ENCODE measurements around the gene RNASE4. TPM values are rescaled to one million over a fixed set of nuclear protein-coding genes. Genes with fewer than 3 reads are reported as not detected.

Gene RNASE4
- total and polyA plus RNA-seq, 7 donors, result 11.4 to 138 (median 46.3) TPM

GRCh38 chr14:20682127-20682434, 2.3 kb upstream of the RNASE4 start:
- no peaks in the 10 kb centered on the region for H3K27me3 ChIP-seq
- H3K36me3 ChIP-seq, result no peaks in the 10 kb centered on the region
- WGBS, 2 donors, result 1% methylated on average over 11 of the region's 11 CpGs
- intact Hi-C loops (cut with DNase I), result loop anchor here (5.0 to 10.0 kb wide), 4 partner anchors 290 to 793 kb away; partner anchors contain the start of genes PARP2, RAB2B, TOX4 and ZNF219
- H3K4me3 ChIP-seq, result peak overlapping the region; percentile 77 to 93 (median 80)
- H3K4me1 ChIP-seq, result peaks cover 4 to 36% (median 30%) of the 10 kb centered on the region in 4 donors
- no peaks in the 10 kb centered on the region for H3K9me3 ChIP-seq
- no peak for DNase-seq
- peak overlapping the region; percentile 99 to 100 (median 99) for H3K27ac ChIP-seq
- TF ChIP-seq CTCF (IDR thresholded peaks at IDR 0.05) (no peak), POLR2AphosphoS5 (IDR thresholded peaks at IDR 0.05) (no peak), EP300 (IDR thresholded peaks at IDR 0.05) (no peak), POLR2A (IDR thresholded peaks at IDR 0.05) (no peak)

GRCh38 chr14:20682435-20683124, 1.8 kb upstream of the RNASE4 start:
- no peak for TF ChIP-seq EP300 (IDR thresholded peaks at IDR 0.05)
- TF ChIP-seq POLR2AphosphoS5 (IDR thresholded peaks at IDR 0.05), result peak; percentile 98
- peak; percentile 95 for TF ChIP-seq POLR2A (IDR thresholded peaks at IDR 0.05)
- no peak for TF ChIP-seq CTCF (IDR thresholded peaks at IDR 0.05)
- peaks cover 4 to 41% (median 32%) of the 10 kb centered on the region in 4 donors for H3K4me1 ChIP-seq
- H3K36me3 ChIP-seq, result no peaks in the 10 kb centered on the region
- H3K9me3 ChIP-seq, result no peaks in the 10 kb centered on the region
- DNase-seq, result peak; percentile 96
- intact Hi-C loops (cut with DNase I), result loop anchor here (5.0 to 10.0 kb wide), 4 partner anchors 290 to 792 kb away; partner anchors contain the start of genes PARP2, RAB2B, TOX4 and ZNF219
- WGBS, 2 donors, result 0% methylated on average over 40 of the region's 40 CpGs
- H3K4me3 ChIP-seq, result peak overlapping the region; percentile 77 to 93 (median 80)
- peak overlapping the region; percentile 99 to 100 (median 99) for H3K27ac ChIP-seq
- no peaks in the 10 kb centered on the region for H3K27me3 ChIP-seq

GRCh38 chr14:20683125-20683890, 1.1 kb upstream of the RNASE4 start:
- no peaks in the 10 kb centered on the region for H3K27me3 ChIP-seq
- 0% methylated on average over 38 of the region's 38 CpGs for WGBS, 2 donors
- H3K9me3 ChIP-seq, result no peaks in the 10 kb centered on the region
- no peaks in the 10 kb centered on the region for H3K36me3 ChIP-seq
- intact Hi-C loops (cut with DNase I), result loop anchor here (5.0 to 10.0 kb wide), 4 partner anchors 289 to 791 kb away; partner anchors contain the start of genes PARP2, RAB2B, TOX4 and ZNF219
- no peak for TF ChIP-seq EP300 (IDR thresholded peaks at IDR 0.05)
- no peak for TF ChIP-seq CTCF (IDR thresholded peaks at IDR 0.05)
- TF ChIP-seq POLR2AphosphoS5 (IDR thresholded peaks at IDR 0.05), result no peak
- no peak for TF ChIP-seq POLR2A (IDR thresholded peaks at IDR 0.05)
- peak overlapping the region; percentile 77 to 93 (median 80) for H3K4me3 ChIP-seq
- peaks cover 4 to 41% (median 33%) of the 10 kb centered on the region in 4 donors for H3K4me1 ChIP-seq
- peak; percentile 87 for DNase-seq
- H3K27ac ChIP-seq, result peak overlapping the region; percentile 99 to 100 (median 99)

- peak; percentile 88 for DNase-seq
- Histone ChIP-seq H3K4me3 (peak overlapping the region; percentile 77 to 93 (median 80)), H3K36me3 (no peaks in the 10 kb centered on the region), H3K4me1 (peaks cover 4 to 41% (median 33%) of the 10 kb centered on the region in 4 donors), H3K27ac (peak overlapping the region; percentile 99 to 100 (median 99)), H3K9me3 (no peaks in the 10 kb centered on the region), H3K27me3 (no peaks in the 10 kb centered on the region)
- 5 to 23% methylated on average over 22 of the region's 22 CpGs for WGBS, 2 donors
- intact Hi-C loops (cut with DNase I), result loop anchor here (1.0 to 10.0 kb wide), 7 partner anchors 72 to 790 kb away; partner anchors contain the start of genes PARP2, PIP4P1, RAB2B and TEP1
- TF ChIP-seq POLR2AphosphoS5 (IDR thresholded peaks at IDR 0.05) (peak in 1 of 4 donors; percentile 13), CTCF (IDR thresholded peaks at IDR 0.05) (no peak)
These were observed 499 bp downstream of the RNASE4 start for GRCh38 chr14:20684662-20685456.

Data from sigmoid colon (tissue), 7 donors.